ENCODE data around the gene BMAL1.

BMAL1 gene

GRCh38 chr11:13364388-13364787 lies 86.8 kb downstream of the BMAL1 start:
- TF ChIP-seq EP300 (IDR thresholded peaks at IDR 0.05; ENCODE audit: borderline replicate concordance) (peak; percentile 39; the same call in 1 of the 2 replicates), ZBTB7A (IDR thresholded peaks at IDR 0.05; ENCODE audit: low read depth) (no peak)

- TF ChIP-seq TCF12 (IDR thresholded peaks at IDR 0.05; ENCODE audit: low read depth) (no peak), CREB1 (IDR thresholded peaks at IDR 0.05; ENCODE audit: low read depth) (no peak), TAF1 (IDR thresholded peaks at IDR 0.05; ENCODE audit: low read depth) (no peak), YY1 (IDR thresholded peaks at IDR 0.05; ENCODE audit: low read depth) (no peak), FOXM1 (IDR thresholded peaks at IDR 0.05; ENCODE audit: borderline replicate concordance, low read depth) (no peak), EP300 (IDR thresholded peaks at IDR 0.05; ENCODE audit: borderline replicate concordance) (no peak), NFIC (IDR thresholded peaks at IDR 0.05) (no peak), CEBPB (IDR thresholded peaks at IDR 0.05) (no peak), RAD21 (IDR thresholded peaks at IDR 0.05; ENCODE audit: low read depth) (no peak), REST (IDR thresholded peaks at IDR 0.05; ENCODE audit: low read depth) (no peak), TEAD4 (IDR thresholded peaks at IDR 0.05) (no peak), MAX (IDR thresholded peaks at IDR 0.05) (no peak), EGR1 (IDR thresholded peaks at IDR 0.05) (no peak), ZBTB7A (IDR thresholded peaks at IDR 0.05; ENCODE audit: low read depth) (no peak)
- TF ChIP-seq, protein P1, sequence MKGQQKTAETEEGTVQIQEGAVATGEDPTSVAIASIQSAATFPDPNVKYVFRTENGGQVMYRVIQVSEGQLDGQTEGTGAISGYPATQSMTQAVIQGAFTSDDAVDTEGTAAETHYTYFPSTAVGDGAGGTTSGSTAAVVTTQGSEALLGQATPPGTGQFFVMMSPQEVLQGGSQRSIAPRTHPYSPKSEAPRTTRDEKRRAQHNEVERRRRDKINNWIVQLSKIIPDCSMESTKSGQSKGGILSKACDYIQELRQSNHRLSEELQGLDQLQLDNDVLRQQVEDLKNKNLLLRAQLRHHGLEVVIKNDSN (IDR thresholded peaks at IDR 0.05): no peak
These were observed 88.9 kb downstream of the BMAL1 start for GRCh38 chr11:13366266-13367026.

- no peak for TF ChIP-seq CEBPB (IDR thresholded peaks at IDR 0.05)
- TF ChIP-seq NFIC (IDR thresholded peaks at IDR 0.05): no peak
- TF ChIP-seq RAD21 (IDR thresholded peaks at IDR 0.05; ENCODE audit: low read depth): no peak
- no peak for TF ChIP-seq MAX (IDR thresholded peaks at IDR 0.05)
- no peak for TF ChIP-seq TEAD4 (IDR thresholded peaks at IDR 0.05)
- TF ChIP-seq REST (IDR thresholded peaks at IDR 0.05; ENCODE audit: low read depth): no peak
- TF ChIP-seq ZBTB7A (IDR thresholded peaks at IDR 0.05; ENCODE audit: low read depth): no peak
- no peak for TF ChIP-seq TCF12 (IDR thresholded peaks at IDR 0.05; ENCODE audit: low read depth)
- TF ChIP-seq TAF1 (IDR thresholded peaks at IDR 0.05; ENCODE audit: low read depth): no peak
- no peak for TF ChIP-seq YY1 (IDR thresholded peaks at IDR 0.05; ENCODE audit: low read depth)
- TF ChIP-seq, protein P1 (IDR thresholded peaks at IDR 0.05): no peak
- TF ChIP-seq CREB1 (IDR thresholded peaks at IDR 0.05; ENCODE audit: low read depth): no peak
- no peak for TF ChIP-seq EP300 (IDR thresholded peaks at IDR 0.05; ENCODE audit: borderline replicate concordance)
- no peak for TF ChIP-seq EGR1 (IDR thresholded peaks at IDR 0.05)
- no peak for TF ChIP-seq FOXM1 (IDR thresholded peaks at IDR 0.05; ENCODE audit: borderline replicate concordance, low read depth)
These were observed 89.5 kb downstream of the BMAL1 start for GRCh38 chr11:13367115-13367514.

DNA sequence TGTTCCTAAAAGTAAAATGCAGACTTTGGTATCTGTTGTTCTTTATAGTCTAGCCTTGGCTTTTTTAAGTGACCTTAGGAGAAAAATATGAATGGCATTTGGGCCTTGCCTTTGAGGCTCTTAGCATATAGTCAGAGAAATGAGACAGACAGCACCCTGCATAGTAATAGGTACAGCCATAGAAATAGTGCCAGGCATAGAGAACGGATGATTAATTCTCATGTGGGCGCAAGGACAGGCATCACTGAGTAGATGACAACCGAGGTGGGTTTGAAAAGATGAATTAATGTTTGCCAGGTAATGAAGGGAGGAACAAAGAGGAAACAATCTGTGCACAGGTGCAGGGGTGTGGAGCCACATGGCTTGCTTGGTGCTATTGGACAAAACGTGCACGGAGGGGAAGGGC lies 90.5 kb downstream of the BMAL1 start:
- TF ChIP-seq CREB1 (IDR thresholded peaks at IDR 0.05; ENCODE audit: low read depth): no peak
- no peak for TF ChIP-seq YY1 (IDR thresholded peaks at IDR 0.05; ENCODE audit: low read depth)
- peak; percentile 89 for TF ChIP-seq TCF12 (IDR thresholded peaks at IDR 0.05; ENCODE audit: low read depth)
- TF ChIP-seq MAX (IDR thresholded peaks at IDR 0.05): peak; percentile 95
- peak; percentile 71 for TF ChIP-seq TEAD4 (IDR thresholded peaks at IDR 0.05)
- TF ChIP-seq FOXM1 (IDR thresholded peaks at IDR 0.05; ENCODE audit: borderline replicate concordance, low read depth): no peak; the same call in 1 of the 2 replicates
- peak; percentile 82; the same call in 1 of the 2 replicates for TF ChIP-seq EP300 (IDR thresholded peaks at IDR 0.05; ENCODE audit: borderline replicate concordance)

GRCh38 chr11:13373216-13373615 lies 95.6 kb downstream of the BMAL1 start:
- TF ChIP-seq MAX (IDR thresholded peaks at IDR 0.05) (no peak), REST (IDR thresholded peaks at IDR 0.05; ENCODE audit: low read depth) (no peak), CREB1 (IDR thresholded peaks at IDR 0.05; ENCODE audit: low read depth) (no peak), TAF1 (IDR thresholded peaks at IDR 0.05; ENCODE audit: low read depth) (no peak), TEAD4 (IDR thresholded peaks at IDR 0.05) (no peak), YY1 (IDR thresholded peaks at IDR 0.05; ENCODE audit: low read depth) (no peak), RAD21 (IDR thresholded peaks at IDR 0.05; ENCODE audit: low read depth) (no peak), TCF12 (IDR thresholded peaks at IDR 0.05; ENCODE audit: low read depth) (no peak), EP300 (IDR thresholded peaks at IDR 0.05; ENCODE audit: borderline replicate concordance) (no peak), CEBPB (IDR thresholded peaks at IDR 0.05) (no peak), ZBTB7A (IDR thresholded peaks at IDR 0.05; ENCODE audit: low read depth) (no peak)
